GM23248 (cell line): ENCODE measurements around the gene CDK15. TPM values are rescaled to one million over a fixed set of nuclear protein-coding genes. Genes with fewer than 3 reads are reported as not detected.

Source experiments
- DNase-seq: peaks from one replicate; pipeline ENCODE4 v3.0.0-alpha.2; 2015
- H2AFZ ChIP-seq: fragments of 200-600 bp; sonication (generic); 2 replicates; pipeline ENCODE4 v1.6.1; 2016; ENCODE audit warnings: antibody characterized with exemption
- H3F3A ChIP-seq: fragments of 200-600 bp; sonication (generic); 2 replicates; pipeline ENCODE4 v1.6.1; 2016; ENCODE audit warnings: mild to moderate bottlenecking, antibody characterized with exemption, mixed run types; ENCODE audit not compliant: insufficient read depth
- H3K27ac ChIP-seq: fragments of 200-600 bp; sonication (generic); 2 replicates; pipeline ENCODE4 v1.5.1; 2016; ENCODE audit warnings: mild to moderate bottlenecking
- H3K27me3 ChIP-seq: fragments of 200-600 bp; sonication (generic); replicated peaks from 2 replicates; pipeline ENCODE4 v1.6.1; 2016; ENCODE audit warnings: mild to moderate bottlenecking; ENCODE audit not compliant: insufficient read depth
- H3K36me3 ChIP-seq: fragments of 200-600 bp; sonication (generic); 2 replicates; pipeline ENCODE4 v1.6.1; 2016; ENCODE audit warnings: low read depth, mild to moderate bottlenecking
- H3K4me1 ChIP-seq: fragments of 200-600 bp; sonication (generic); 2 replicates; pipeline ENCODE4 v1.6.1; 2016; ENCODE audit warnings: mild to moderate bottlenecking; ENCODE audit not compliant: insufficient read depth
- H3K4me2 ChIP-seq: fragments of 200-600 bp; sonication (generic); one replicate; pipeline ENCODE4 v1.6.1; 2016; ENCODE audit warnings: mild to moderate bottlenecking; ENCODE audit not compliant: unreplicated experiment
- H3K4me3 ChIP-seq: fragments of 200-600 bp; sonication (generic); 2 replicates; pipeline ENCODE4 v1.5.1; 2016; ENCODE audit warnings: mild to moderate bottlenecking
- H3K79me2 ChIP-seq: fragments of 200-600 bp; sonication (generic); 2 replicates; pipeline ENCODE4 v1.6.1; 2016; ENCODE audit warnings: mild to moderate bottlenecking; ENCODE audit not compliant: insufficient read depth
- H3K9ac ChIP-seq: fragments of 200-600 bp; sonication (generic); 2 replicates; pipeline ENCODE4 v1.6.1; 2016; ENCODE audit warnings: mild to moderate bottlenecking
- H3K9me2 ChIP-seq: fragments of 200-600 bp; sonication (generic); 2 replicates; pipeline ENCODE4 v1.6.1; 2016; ENCODE audit warnings: mixed run types, mild to moderate bottlenecking, moderate library complexity; ENCODE audit not compliant: insufficient read depth
- H3K9me3 ChIP-seq: fragments of 200-600 bp; sonication (generic); one replicate; pipeline ENCODE4 v1.6.1; 2017; ENCODE audit warnings: low read depth
- H4K20me1 ChIP-seq: fragments of 200-600 bp; sonication (generic); 2 replicates; pipeline ENCODE4 v1.6.0; 2016; ENCODE audit not compliant: insufficient read depth
- EZH2 ChIP-seq: fragments of 200-600 bp; sonication (generic); IDR thresholded peaks from 2 replicates; pipeline ENCODE4 v1.6.1; 2018; ENCODE audit warnings: antibody characterized with exemption, mild to moderate bottlenecking; ENCODE audit not compliant: insufficient read depth, poor library complexity, severe bottlenecking
- EZH2phosphoT487 ChIP-seq: fragments of 200-600 bp; sonication (generic); IDR thresholded peaks from 2 replicates; pipeline ENCODE4 v1.6.1; 2018; ENCODE audit warnings: antibody characterized with exemption, moderate library complexity, mild to moderate bottlenecking, low read depth; ENCODE audit not compliant: insufficient read depth
- WGBS, 2 experiments: methylation state at CpG; one replicate each; pipeline ENCODE4 v1.1.6; 2015 to 2017; ENCODE audit warnings: low lambda C conversion rate in 2 of 2, low coverage in 1 of 2; ENCODE audit errors: missing lambda C conversion rate in 2 of 2; 5-methylcytosine and 5-hydroxymethylcytosine counted together
- in situ Hi-C: fragments of 300-500 bp; cut with MboI; formaldehyde crosslinking; loops from 2 replicates; pipeline ENCODE4 v1.15.0; 2020
- polyA plus RNA-seq: library from polyadenylated mRNA; unstranded; fragments of >200 nt; fragmentation: Nextera tagmentation; extraction: Ambion mirVana; gene quantifications from 2 replicates; pipeline ENCODE4 v1.2.1, GENCODE V29; 2016
- total RNA-seq: library from RNA; depleted of rRNA; stranded (reverse); fragments of >200 nt; shearing (Covaris generic); gene quantifications from 2 replicates; pipeline ENCODE4 v1.2.3, GENCODE V29; 2014

The CDK15 gene
- total and polyA plus RNA-seq, 2 experiments from 2014 or later: 0.88 to 1.3 TPM

DNA sequence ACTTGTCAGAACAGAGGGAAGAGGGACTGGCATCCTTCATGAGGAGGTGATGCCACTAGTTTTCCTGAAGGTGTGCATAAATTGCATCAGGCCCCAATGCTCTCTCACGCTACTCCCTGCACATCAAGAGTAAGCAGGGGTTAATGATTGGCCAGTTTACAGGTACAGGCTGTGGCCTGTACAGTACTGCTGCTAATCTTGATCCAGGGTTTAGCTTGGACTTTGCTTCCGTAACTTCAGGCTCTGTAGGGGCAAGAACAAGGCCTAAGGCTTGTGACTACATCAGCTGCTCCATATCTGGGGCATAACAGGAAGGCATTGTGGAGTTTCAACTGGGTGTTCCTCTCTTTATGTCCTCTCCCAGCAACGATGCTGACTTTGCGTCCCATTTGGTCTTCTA, 130.5 kb downstream of the CDK15 start:
- Histone ChIP-seq H3K79me2 (no peaks in the 10 kb centered on the region), H3K9me2 (no peaks in the 10 kb centered on the region), H3K27me3 (no peaks in the 10 kb centered on the region), H3K4me3 (no peak overlapping the region), H3K9me3 (no peaks in the 10 kb centered on the region), H3K36me3 (no peaks in the 10 kb centered on the region), H3K4me2 (no peak overlapping the region), H3K27ac (no peak overlapping the region), H3F3A (peaks cover 30% of the 10 kb centered on the region), H3K4me1 (peaks cover 45% of the 10 kb centered on the region), H4K20me1 (no peaks in the 10 kb centered on the region), H2AFZ (no peak overlapping the region), H3K9ac (no peak overlapping the region)
- TF ChIP-seq EZH2 (no peak), EZH2phosphoT487 (no peak)
- in situ Hi-C loops: no loop called here
- 84 to 90% methylated on average over 4 of the region's 4 CpGs for WGBS, 2 experiments
- no peak for DNase-seq

- H3K4me1 ChIP-seq: peaks cover 40% of the 10 kb centered on the region
- DNase-seq: no peak
- no peak overlapping the region for H3K4me2 ChIP-seq
- H3K27me3 ChIP-seq: no peaks in the 10 kb centered on the region
- TF ChIP-seq EZH2 (no peak), EZH2phosphoT487 (no peak)
- H3F3A ChIP-seq: peaks cover 27% of the 10 kb centered on the region
- no peak overlapping the region for H2AFZ ChIP-seq
- no peaks in the 10 kb centered on the region for H3K9me2 ChIP-seq
- no peak overlapping the region for H3K9ac ChIP-seq
- in situ Hi-C loops: no loop called here
- no peak overlapping the region for H3K4me3 ChIP-seq
- no peaks in the 10 kb centered on the region for H3K9me3 ChIP-seq
- H3K27ac ChIP-seq: no peak overlapping the region
- no peaks in the 10 kb centered on the region for H3K79me2 ChIP-seq
- WGBS, 2 experiments: 85 to 87% methylated on average over 4 of the region's 4 CpGs
- no peaks in the 10 kb centered on the region for H4K20me1 ChIP-seq
- H3K36me3 ChIP-seq: no peaks in the 10 kb centered on the region
Observed at GRCh38 chr2:201937343-201937742, 131.0 kb downstream of the CDK15 start.

DNA sequence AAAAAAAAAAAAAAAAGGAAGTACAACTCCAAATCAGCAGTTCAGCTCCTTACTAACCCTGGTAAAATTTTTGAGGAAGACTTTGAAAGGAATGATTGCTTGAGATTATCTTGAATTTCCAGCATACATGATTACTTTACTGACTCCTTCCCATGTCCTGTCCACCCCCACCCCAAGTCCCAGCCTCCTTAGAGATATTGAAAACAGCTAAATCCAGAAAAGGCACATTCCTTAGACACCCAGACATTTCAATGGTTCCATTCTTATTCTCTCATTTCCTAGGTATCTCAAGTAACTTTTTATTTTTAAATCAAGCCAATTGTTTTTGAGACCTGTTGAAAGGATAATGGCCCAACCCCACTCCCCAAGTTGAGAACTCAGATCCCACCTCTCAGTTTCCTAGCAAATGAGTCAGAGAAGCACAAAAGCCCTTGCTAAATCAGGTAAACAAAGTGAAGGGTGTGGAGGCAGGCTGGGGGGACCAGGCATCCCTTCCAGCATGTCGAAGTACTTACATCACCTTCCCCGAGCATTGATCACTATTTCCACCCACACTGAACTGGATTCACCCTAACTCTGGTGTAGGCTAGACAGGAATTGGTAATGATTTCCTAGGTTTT, 131.9 kb downstream of the CDK15 start:
- Histone ChIP-seq H3K9ac (no peak overlapping the region), H3K4me1 (peaks cover 32% of the 10 kb centered on the region), H4K20me1 (no peaks in the 10 kb centered on the region), H3F3A (peaks cover 18% of the 10 kb centered on the region), H3K27me3 (no peaks in the 10 kb centered on the region), H3K9me3 (no peaks in the 10 kb centered on the region), H3K4me3 (no peak overlapping the region), H3K36me3 (no peaks in the 10 kb centered on the region), H3K79me2 (no peaks in the 10 kb centered on the region), H2AFZ (peak overlapping the region; percentile 16; the same call in 1 of the 2 replicates), H3K9me2 (no peaks in the 10 kb centered on the region), H3K27ac (peak overlapping the region; percentile 67), H3K4me2 (peak overlapping the region; percentile 21)
- DNase-seq: peak; percentile 62
- in situ Hi-C loops: no loop called here
- TF ChIP-seq EZH2 (no peak), EZH2phosphoT487 (no peak)
- WGBS, 2 experiments: 70% methylated on average over 2 of the region's 2 CpGs

- Histone ChIP-seq H3F3A (peaks cover 16% of the 10 kb centered on the region; the same call in 1 of the 2 replicates), H3K4me1 (peaks cover 27% of the 10 kb centered on the region), H3K27ac (peak overlapping the region; percentile 67), H3K9me3 (no peaks in the 10 kb centered on the region), H3K9me2 (no peaks in the 10 kb centered on the region), H3K27me3 (no peaks in the 10 kb centered on the region), H2AFZ (peak overlapping the region; percentile 16; the same call in 1 of the 2 replicates), H3K9ac (no peak overlapping the region), H4K20me1 (no peaks in the 10 kb centered on the region), H3K4me2 (peak overlapping the region; percentile 21), H3K36me3 (no peaks in the 10 kb centered on the region), H3K4me3 (no peak overlapping the region), H3K79me2 (no peaks in the 10 kb centered on the region)
- DNase-seq: no peak
- TF ChIP-seq EZH2 (no peak), EZH2phosphoT487 (no peak)
- WGBS, 2 experiments: 82 to 84% methylated on average over 9 of the region's 9 CpGs
- in situ Hi-C loops: no loop called here
Observed at GRCh38 chr2:201938781-201939180, 132.4 kb downstream of the CDK15 start.
